Measurements from ENCODE around the gene FAM185A. TPM values are rescaled to one million over a fixed set of nuclear protein-coding genes. Genes with fewer than 3 reads are reported as not detected.
"Not testable (repeated sequence)": the region's sequence is repeated elsewhere in the genome, so short reads cannot be mapped to it uniquely, and the experiment has no call there.

FAM185A gene
- total RNA-seq, 1 donor from 2014 or later: 9.1 TPM

DNA sequence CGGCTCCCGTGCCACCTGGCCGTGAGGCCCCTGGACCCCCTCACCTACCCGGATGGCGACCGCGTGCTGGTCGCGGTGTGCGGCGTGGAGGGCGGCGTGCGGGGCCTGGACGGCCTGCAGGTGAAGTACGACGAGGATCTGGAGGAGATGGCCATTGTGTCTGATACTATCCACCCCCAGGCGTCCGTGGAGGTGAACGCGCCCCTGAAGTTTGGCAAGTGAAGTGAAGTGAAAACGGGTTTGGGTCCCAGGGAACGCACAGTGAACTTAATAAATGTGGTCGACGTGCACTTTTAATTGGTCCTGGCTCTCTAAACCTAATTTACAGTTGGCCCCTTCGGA, 617 bp downstream of the FAM185A start:
- not testable (repeated sequence) for H3K36me3 Mint-ChIP-seq (ENCODE audit: low read depth); DNase-seq (ENCODE audit: low spot score); H3K27ac Mint-ChIP-seq; H3K9me3 Mint-ChIP-seq; H3K27me3 Mint-ChIP-seq (ENCODE audit: insufficient read depth)
- H3K4me1 Mint-ChIP-seq (ENCODE audit: low read depth): peaks cover 18% of the 10 kb centered on the region
- intact Hi-C loops (cut with micrococcal nuclease): loop anchor here (2.0 to 5.0 kb wide), 3 partner anchors 399 to 593 kb away; partner anchors contain the start of genes DNAJC2, NAPEPLD and PMPCB
- H3K4me3 Mint-ChIP-seq: peak overlapping the region; percentile 79

- H3K36me3 Mint-ChIP-seq (ENCODE audit: low read depth); H3K27ac Mint-ChIP-seq; H3K27me3 Mint-ChIP-seq (ENCODE audit: insufficient read depth); H3K4me1 Mint-ChIP-seq (ENCODE audit: low read depth); H3K4me3 Mint-ChIP-seq; H3K9me3 Mint-ChIP-seq; DNase-seq (ENCODE audit: low spot score): not testable (repeated sequence)
- intact Hi-C loops (cut with micrococcal nuclease): loop anchor here (1.0 kb wide), 1 partner anchor 304 kb away; no protein-coding TSS in a partner anchor
Observed at GRCh38 chr7:102758227-102758626, 9.4 kb downstream of the FAM185A start.

DNA sequence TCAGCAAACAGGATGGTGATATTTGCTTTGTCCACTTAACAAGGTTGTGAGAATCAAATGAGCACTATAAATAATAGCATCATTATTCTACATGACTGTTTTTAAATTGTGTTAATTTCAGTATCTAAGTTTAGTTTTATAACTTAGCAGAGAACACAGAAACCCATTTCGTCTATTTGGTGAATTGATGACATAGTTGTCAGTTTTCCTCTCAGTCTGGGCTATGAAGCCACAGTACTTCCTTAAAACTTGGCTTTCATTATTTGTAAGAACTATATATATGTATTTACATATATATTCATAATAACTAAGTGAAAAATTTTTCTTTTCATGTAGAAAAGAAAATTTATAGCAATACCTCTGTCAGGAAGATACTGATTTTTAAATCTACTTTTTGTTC, 11.1 kb downstream of the FAM185A start:
- H3K27me3 Mint-ChIP-seq (ENCODE audit: insufficient read depth); H3K9me3 Mint-ChIP-seq; intact Hi-C loops (cut with micrococcal nuclease); H3K4me1 Mint-ChIP-seq (ENCODE audit: low read depth); H3K4me3 Mint-ChIP-seq; DNase-seq (ENCODE audit: low spot score); H3K27ac Mint-ChIP-seq; H3K36me3 Mint-ChIP-seq (ENCODE audit: low read depth): not testable (repeated sequence)

DNA sequence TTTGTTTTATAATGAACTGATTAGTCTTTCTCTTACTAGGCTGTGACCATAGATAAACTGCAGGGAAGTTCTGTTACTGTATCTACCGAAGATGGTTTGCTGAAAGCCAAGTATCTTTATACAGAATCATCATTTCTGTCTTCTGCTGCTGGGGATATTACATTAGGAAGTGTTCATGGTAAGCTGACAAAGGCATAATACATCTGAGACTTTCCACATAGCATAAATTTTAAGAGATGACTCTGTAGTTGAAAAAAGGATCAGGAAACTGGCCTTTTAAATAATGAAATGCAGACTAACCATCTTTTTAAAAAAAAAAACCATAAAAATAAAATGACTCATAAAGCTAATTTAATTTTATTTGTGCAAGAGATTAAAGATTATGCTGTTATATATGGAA, 12.4 kb downstream of the FAM185A start:
- intact Hi-C loops (cut with micrococcal nuclease): not testable (repeated sequence)

GRCh38 chr7:102763295-102763905, 14.6 kb downstream of the FAM185A start:
- H3K27ac Mint-ChIP-seq; DNase-seq (ENCODE audit: low spot score); H3K4me3 Mint-ChIP-seq; H3K27me3 Mint-ChIP-seq (ENCODE audit: insufficient read depth); H3K36me3 Mint-ChIP-seq (ENCODE audit: low read depth); H3K9me3 Mint-ChIP-seq; intact Hi-C loops (cut with micrococcal nuclease); H3K4me1 Mint-ChIP-seq (ENCODE audit: low read depth): not testable (repeated sequence)

More for the DNA sequence above, 12.4 kb downstream of the FAM185A start:
- H3K36me3 Mint-ChIP-seq (ENCODE audit: low read depth); H3K4me1 Mint-ChIP-seq (ENCODE audit: low read depth); DNase-seq (ENCODE audit: low spot score); H3K4me3 Mint-ChIP-seq; H3K9me3 Mint-ChIP-seq; H3K27ac Mint-ChIP-seq; H3K27me3 Mint-ChIP-seq (ENCODE audit: insufficient read depth): not testable (repeated sequence)

DNA sequence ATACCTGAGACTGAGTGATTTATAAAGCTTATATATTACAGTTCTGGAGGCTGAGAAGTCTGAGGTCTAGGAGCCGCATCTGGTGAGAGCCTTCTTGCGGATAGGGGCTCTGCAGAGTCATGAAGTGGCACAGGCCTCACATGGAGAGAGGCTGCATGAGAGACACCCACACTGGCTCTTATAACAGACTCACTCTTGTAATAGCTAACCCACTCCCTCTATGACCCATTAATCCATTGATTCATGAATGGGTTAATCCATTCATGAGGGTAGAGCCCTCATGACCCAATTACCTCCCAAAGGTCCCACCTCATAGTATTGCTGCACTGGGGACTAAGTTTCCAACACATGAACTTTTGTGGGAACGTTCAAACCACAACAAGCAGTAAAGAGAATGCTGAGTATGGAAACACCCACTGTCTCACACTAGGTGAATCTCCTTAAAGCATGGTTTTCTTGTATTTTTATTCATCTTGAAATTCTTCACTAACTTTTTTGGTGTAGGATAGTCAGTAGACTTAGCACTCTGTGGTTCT, 20.9 kb downstream of the FAM185A start:
- H3K36me3 Mint-ChIP-seq (ENCODE audit: low read depth); DNase-seq (ENCODE audit: low spot score); H3K27ac Mint-ChIP-seq; H3K4me3 Mint-ChIP-seq; intact Hi-C loops (cut with micrococcal nuclease); H3K9me3 Mint-ChIP-seq; H3K4me1 Mint-ChIP-seq (ENCODE audit: low read depth); H3K27me3 Mint-ChIP-seq (ENCODE audit: insufficient read depth): not testable (repeated sequence)

DNA sequence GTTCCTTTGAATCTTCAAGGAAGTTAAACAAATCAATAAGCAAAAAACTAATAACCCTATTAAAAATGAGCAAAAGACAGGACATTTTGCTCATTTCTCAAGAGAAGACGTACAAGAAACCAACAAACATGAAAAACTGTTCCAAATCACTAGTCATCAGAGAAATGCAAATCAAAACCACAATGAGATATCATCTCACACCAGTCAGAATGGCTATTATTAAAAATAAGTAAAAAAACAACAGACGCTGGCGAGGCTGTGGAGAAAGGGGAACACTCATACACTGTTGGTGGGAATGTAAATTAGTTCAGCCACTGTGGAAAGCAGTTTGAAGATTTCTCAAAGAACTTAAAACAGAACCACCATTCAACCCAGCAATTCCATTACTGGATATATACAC, 21.7 kb downstream of the FAM185A start:
- H3K27ac Mint-ChIP-seq; H3K9me3 Mint-ChIP-seq; intact Hi-C loops (cut with micrococcal nuclease); H3K27me3 Mint-ChIP-seq (ENCODE audit: insufficient read depth); H3K4me1 Mint-ChIP-seq (ENCODE audit: low read depth); DNase-seq (ENCODE audit: low spot score); H3K4me3 Mint-ChIP-seq; H3K36me3 Mint-ChIP-seq (ENCODE audit: low read depth): not testable (repeated sequence)

GRCh38 chr7:102776217-102776616, 27.4 kb downstream of the FAM185A start:
- H3K4me1 Mint-ChIP-seq (ENCODE audit: low read depth); DNase-seq (ENCODE audit: low spot score): not testable (repeated sequence)

DNA sequence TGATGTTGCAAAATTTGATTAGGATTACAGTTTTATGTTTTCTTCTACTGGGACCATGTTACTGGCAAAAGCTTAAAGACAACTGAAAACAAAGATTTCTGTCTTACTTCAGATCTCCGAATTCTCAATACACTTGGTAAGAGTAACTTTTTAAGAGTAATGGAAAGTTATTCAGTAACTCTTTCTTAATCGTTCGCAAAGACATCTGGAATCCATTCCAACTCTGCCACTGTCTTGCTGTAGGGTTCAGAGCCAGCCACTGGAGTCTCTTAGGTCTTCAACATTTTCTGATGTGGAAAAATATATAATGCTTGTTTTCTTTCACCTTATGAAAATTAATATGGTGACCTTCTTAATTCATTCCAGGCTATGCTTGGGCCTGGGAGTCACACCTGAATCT, 29.9 kb downstream of the FAM185A start:
- H3K27ac Mint-ChIP-seq; DNase-seq (ENCODE audit: low spot score); H3K9me3 Mint-ChIP-seq; H3K36me3 Mint-ChIP-seq (ENCODE audit: low read depth); H3K4me3 Mint-ChIP-seq; intact Hi-C loops (cut with micrococcal nuclease); H3K4me1 Mint-ChIP-seq (ENCODE audit: low read depth); H3K27me3 Mint-ChIP-seq (ENCODE audit: insufficient read depth): not testable (repeated sequence)

More at GRCh38 chr7:102776217-102776616, 27.4 kb downstream of the FAM185A start:
- H3K4me3 Mint-ChIP-seq; H3K9me3 Mint-ChIP-seq; H3K27ac Mint-ChIP-seq; H3K36me3 Mint-ChIP-seq (ENCODE audit: low read depth); H3K27me3 Mint-ChIP-seq (ENCODE audit: insufficient read depth); intact Hi-C loops (cut with micrococcal nuclease): not testable (repeated sequence)

GRCh38 chr7:102780926-102781325, 32.1 kb downstream of the FAM185A start:
- H3K4me1 Mint-ChIP-seq (ENCODE audit: low read depth); H3K27me3 Mint-ChIP-seq (ENCODE audit: insufficient read depth); H3K4me3 Mint-ChIP-seq; H3K36me3 Mint-ChIP-seq (ENCODE audit: low read depth); DNase-seq (ENCODE audit: low spot score); H3K9me3 Mint-ChIP-seq; intact Hi-C loops (cut with micrococcal nuclease); H3K27ac Mint-ChIP-seq: not testable (repeated sequence)

DNA sequence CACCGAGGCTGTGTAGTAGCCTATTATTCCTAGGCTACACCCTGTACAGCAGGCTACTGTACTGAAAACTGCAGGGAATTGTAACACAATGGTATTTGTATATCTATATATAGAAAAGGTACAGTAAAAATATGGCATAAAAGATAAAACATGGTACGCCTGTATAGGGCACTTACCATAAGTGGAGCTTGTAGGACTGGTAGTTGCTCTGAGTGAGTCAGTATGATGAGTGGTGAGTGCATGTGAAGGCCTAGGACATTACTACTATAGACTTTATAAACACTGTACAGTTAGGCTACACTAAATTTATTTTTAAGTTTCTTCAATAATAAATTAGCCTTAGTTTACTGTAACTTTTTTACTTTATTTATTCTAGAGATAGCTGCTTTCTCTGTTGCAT, 40.0 kb downstream of the FAM185A start:
- H3K9me3 Mint-ChIP-seq; H3K4me1 Mint-ChIP-seq (ENCODE audit: low read depth); H3K4me3 Mint-ChIP-seq; H3K27ac Mint-ChIP-seq; H3K36me3 Mint-ChIP-seq (ENCODE audit: low read depth); intact Hi-C loops (cut with micrococcal nuclease); H3K27me3 Mint-ChIP-seq (ENCODE audit: insufficient read depth); DNase-seq (ENCODE audit: low spot score): not testable (repeated sequence)

DNA sequence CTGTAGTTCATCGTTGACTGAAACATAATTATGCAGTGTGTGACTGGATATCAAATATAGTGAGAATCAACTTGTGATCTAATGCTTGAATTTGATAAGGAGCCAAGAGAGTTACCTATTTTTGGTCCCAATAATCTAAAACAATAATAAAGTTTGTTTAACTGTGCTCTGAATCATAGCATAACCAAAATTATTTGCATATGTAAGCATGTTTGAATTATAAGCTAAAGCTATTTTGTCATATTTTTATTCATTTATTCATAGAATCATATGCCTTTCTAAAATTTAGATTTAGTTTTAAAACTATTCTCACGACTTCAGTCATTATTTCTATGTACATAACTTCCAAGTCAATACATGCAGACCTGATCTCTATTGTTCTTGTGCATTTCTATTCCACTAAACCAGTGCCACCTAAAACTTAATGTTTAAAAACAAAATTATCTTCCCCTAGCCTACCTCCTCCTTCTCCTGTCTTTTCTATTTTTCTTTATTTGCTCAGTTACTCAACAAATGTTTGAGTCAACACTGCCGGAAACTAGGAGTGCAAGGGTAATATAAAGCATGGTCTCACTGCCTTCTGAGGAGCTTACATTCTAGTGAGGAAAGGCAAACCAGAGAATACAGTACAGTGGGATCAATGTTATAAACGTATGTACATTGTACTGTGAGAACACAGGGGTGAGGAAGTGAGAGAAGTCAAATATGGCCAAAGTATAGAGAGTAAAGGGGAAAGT, 41.7 kb downstream of the FAM185A start:
- intact Hi-C loops (cut with micrococcal nuclease); H3K36me3 Mint-ChIP-seq (ENCODE audit: low read depth); H3K27me3 Mint-ChIP-seq (ENCODE audit: insufficient read depth): not testable (repeated sequence)

DNA sequence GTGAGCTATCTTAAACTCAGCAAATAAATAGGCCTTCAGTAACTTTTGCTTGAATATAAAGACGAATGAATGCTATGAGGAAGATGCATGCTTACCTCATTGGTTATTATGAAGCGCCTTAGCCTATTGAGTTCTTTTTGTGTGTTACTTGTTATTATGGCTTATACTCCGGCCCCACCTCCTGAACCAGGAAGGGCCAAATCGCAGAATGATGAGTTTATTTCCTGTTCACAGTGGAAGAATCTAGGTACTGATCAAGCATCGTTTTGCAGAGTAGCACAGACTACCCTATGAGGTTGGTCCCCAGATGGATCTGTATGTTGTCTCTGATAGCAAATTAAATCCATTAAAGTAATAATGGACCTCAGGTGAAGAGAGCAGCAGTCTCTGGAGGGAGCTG, 42.6 kb downstream of the FAM185A start:
- H3K4me1 Mint-ChIP-seq (ENCODE audit: low read depth); H3K27ac Mint-ChIP-seq; H3K9me3 Mint-ChIP-seq; intact Hi-C loops (cut with micrococcal nuclease); H3K36me3 Mint-ChIP-seq (ENCODE audit: low read depth); DNase-seq (ENCODE audit: low spot score); H3K27me3 Mint-ChIP-seq (ENCODE audit: insufficient read depth); H3K4me3 Mint-ChIP-seq: not testable (repeated sequence)

More for the DNA sequence above, 41.7 kb downstream of the FAM185A start:
- H3K9me3 Mint-ChIP-seq; H3K27ac Mint-ChIP-seq; DNase-seq (ENCODE audit: low spot score); H3K4me1 Mint-ChIP-seq (ENCODE audit: low read depth); H3K4me3 Mint-ChIP-seq: not testable (repeated sequence)

All from activated T-helper 1 cell treated with anti-CD3 and anti-CD28 coated beads, Interleukin-12 subunit alpha, Interleukin-12 subunit beta, Interleukin-2, Interleukin-4 antibody, amounts not matched to agents 30 ng/mL and 10 ng/mL and 1 ng/mL, durations not matched to agents 14 hours and 24 hours and 36 hours (primary cell).